GM23338 (cell line): ENCODE data around the gene ERC2.

Source experiments
- CTCF ChIP-seq, 2 experiments: fragments of 200-600 bp in 1 of 2; sonication (generic) in 1 of 2; conservative IDR thresholded peaks; 2 replicates each; pipeline versions ENCODE4 v1.5.1 to v1.6.1; 2016 to 2017; ENCODE audit warnings: antibody characterized with exemption in 2 of 2, low read depth in 2 of 2, mild to moderate bottlenecking in 2 of 2, moderate library complexity in 1 of 2
- EZH2 ChIP-seq: fragments of 200-600 bp; sonication (generic); IDR thresholded peaks from one replicate; pipeline ENCODE4 v1.8.0; 2017; ENCODE audit warnings: antibody characterized with exemption, mild to moderate bottlenecking, low read depth; ENCODE audit not compliant: unreplicated experiment
- POLR2AphosphoS5 ChIP-seq: IDR thresholded peaks from 2 replicates; pipeline ENCODE4 v1.6.1; 2016; ENCODE audit warnings: antibody characterized with exemption, low read depth
- REST ChIP-seq: IDR thresholded peaks from one replicate; pipeline ENCODE4 v1.6.1; 2018; ENCODE audit warnings: antibody characterized with exemption; ENCODE audit not compliant: unreplicated experiment
- ZNF114 ChIP-seq: fragments of 250-450 bp; sonication (Bioruptor Pico); IDR thresholded peaks from 2 replicates; pipeline ENCODE4 v1.5.0; 2020; ENCODE audit warnings: mild to moderate bottlenecking, moderate library complexity

GRCh38 chr3:56197991-56198390 is 270.3 kb downstream of the ERC2 start:
- TF ChIP-seq CTCF (conservative IDR thresholded peaks at IDR 0.05; ENCODE audit: low read depth in 2 of 2): no peak
- no peak for TF ChIP-seq POLR2AphosphoS5
- TF ChIP-seq EZH2: no peak
- no peak for TF ChIP-seq REST
- TF ChIP-seq ZNF114: no peak
